ENCODE data around the gene EXO1. TPM values are rescaled to one million over a fixed set of nuclear protein-coding genes. Genes with fewer than 3 reads are reported as not detected.

EXO1 gene
- total and polyA plus RNA-seq, 9 of the 15 experiments (the other 6 are each of a cell fraction or from before 2014, with no cell fraction given), result 36.0 to 125 (median 83.9) TPM

GRCh38 chr1:241891296-241891695, 43.3 kb downstream of the EXO1 start:
- no peaks in the 10 kb centered on the region for H3K79me2 ChIP-seq (ENCODE audit: control insufficient read depth, insufficient read depth, low read length)
- H3K27ac ChIP-seq (ENCODE audit: extremely low read depth, low read depth, low read length), result no peak overlapping the region
- no peak overlapping the region for H2AFZ ChIP-seq (ENCODE audit: low read depth, low read length)
- H3K4me3 ChIP-seq, result no peak overlapping the region
- no peaks in the 10 kb centered on the region for H3K27me3 ChIP-seq (ENCODE audit: control insufficient read depth in 2 of 2, insufficient read depth in 2 of 2, low read length in 2 of 2)
- no peaks in the 10 kb centered on the region for H4K20me1 ChIP-seq (replicated peaks; ENCODE audit: control insufficient read depth, insufficient read depth, low read length)
- H3K9me1 ChIP-seq (ENCODE audit: control insufficient read depth, insufficient read depth, low read length), result no peaks in the 10 kb centered on the region
- no TSS peak for BruUV-seq (replicated peaks)
- FAIRE-seq (peak; percentile 15), ATAC-seq (no peak), DNase-seq (ENCODE audit: extremely low read depth in 1 of 4, low spot score in 3 of 4) (no peak)
- H3K4me1 ChIP-seq (replicated peaks in 1 of 2; ENCODE audit: control insufficient read depth in 2 of 2, insufficient read depth in 2 of 2, low read length in 2 of 2), result no peaks in the 10 kb centered on the region
- H3K9ac ChIP-seq (ENCODE audit: insufficient read depth in 1 of 2, low read depth in 2 of 2, low read length in 2 of 2), result no peak overlapping the region
- H3K36me3 ChIP-seq (ENCODE audit: control insufficient read depth, insufficient read depth, low read length), result peaks cover 47% of the 10 kb centered on the region
- ChIA-PET POLR2A (interaction anchor here (0.6 kb wide), 1 partner anchor 227 kb away, joined by 3 read pairs; no protein-coding TSS in a partner anchor), CTCF (ENCODE audit: low intra/inter-chr PET ratio) (no interaction called here)
- H3K4me2 ChIP-seq (ENCODE audit: insufficient read depth, low read length), result no peak overlapping the region
- no peaks in the 10 kb centered on the region for H3K9me3 ChIP-seq (replicated peaks; ENCODE audit: control insufficient read depth, insufficient read depth, low read depth, low read length)
- intact Hi-C loops (cut with micrococcal nuclease) (no loop called here), in situ Hi-C loops (cut with MboI) (loop anchor here (25.0 kb wide), 1 partner anchor 571 kb away; no protein-coding TSS in a partner anchor)
- 83% methylated on average over 3 of the region's 3 CpGs for WGBS (ENCODE audit: insufficient coverage, low coverage, missing lambda C conversion rate)
- TF ChIP-seq ZBTB8A (IDR thresholded peaks at IDR 0.05; ENCODE audit: partially characterized antibody) (no peak), ZNF717 (CRISPR knock-in tag; IDR thresholded peaks at IDR 0.05) (no peak), BCOR (IDR thresholded peaks at IDR 0.05) (no peak), ZNF274 (IDR thresholded peaks at IDR 0.05; ENCODE audit: borderline replicate concordance, low read depth, low read length) (no peak), MED1 (CRISPR knock-in tag; IDR thresholded peaks at IDR 0.05; ENCODE audit: borderline replicate concordance) (no peak), FOXA3 (CRISPR knock-in tag; conservative IDR thresholded peaks at IDR 0.05 in 1 of 2, IDR thresholded peaks at IDR 0.05 in 1 of 2) (no peak), ZNF695 (CRISPR knock-in tag; IDR thresholded peaks at IDR 0.05) (no peak), ZNF165 (CRISPR knock-in tag; IDR thresholded peaks at IDR 0.05; ENCODE audit: borderline replicate concordance) (no peak), SRSF1 (IDR thresholded peaks at IDR 0.05; ENCODE audit: low read depth, low read length) (no peak), ARID2 (IDR thresholded peaks at IDR 0.05) (no peak), PHTF2 (CRISPR knock-in tag; IDR thresholded peaks at IDR 0.05) (no peak), TCFL5 (CRISPR knock-in tag; conservative IDR thresholded peaks at IDR 0.05) (no peak), CTCFL (IDR thresholded peaks at IDR 0.05; ENCODE audit: borderline replicate concordance, insufficient read depth, low read depth, low read length, poor library complexity, severe bottlenecking) (no peak), CHD1 (IDR thresholded peaks at IDR 0.05; ENCODE audit: low read length) (no peak), ZNF23 (CRISPR knock-in tag; IDR thresholded peaks at IDR 0.05) (no peak), CREB1 (IDR thresholded peaks at IDR 0.05) (no peak), CREB1 (CRISPR knock-in tag; IDR thresholded peaks at IDR 0.05) (no peak), ZKSCAN8 (CRISPR knock-in tag; IDR thresholded peaks at IDR 0.05) (no peak), NKRF (IDR thresholded peaks at IDR 0.05; ENCODE audit: borderline replicate concordance) (no peak)
- TF ChIP-seq, protein P1, sequence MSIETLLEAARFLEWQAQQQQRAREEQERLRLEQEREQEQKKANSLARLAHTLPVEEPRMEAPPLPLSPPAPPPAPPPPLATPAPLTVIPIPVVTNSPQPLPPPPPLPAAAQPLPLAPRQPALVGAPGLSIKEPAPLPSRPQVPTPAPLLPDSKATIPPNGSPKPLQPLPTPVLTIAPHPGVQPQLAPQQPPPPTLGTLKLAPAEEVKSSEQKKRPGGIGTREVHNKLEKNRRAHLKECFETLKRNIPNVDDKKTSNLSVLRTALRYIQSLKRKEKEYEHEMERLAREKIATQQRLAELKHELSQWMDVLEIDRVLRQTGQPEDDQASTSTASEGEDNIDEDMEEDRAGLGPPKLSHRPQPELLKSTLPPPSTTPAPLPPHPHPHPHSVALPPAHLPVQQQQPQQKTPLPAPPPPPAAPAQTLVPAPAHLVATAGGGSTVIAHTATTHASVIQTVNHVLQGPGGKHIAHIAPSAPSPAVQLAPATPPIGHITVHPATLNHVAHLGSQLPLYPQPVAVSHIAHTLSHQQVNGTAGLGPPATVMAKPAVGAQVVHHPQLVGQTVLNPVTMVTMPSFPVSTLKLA (conservative IDR thresholded peaks at IDR 0.05), result no peak
